Amygdala (tissue), 56 donors: Measurements from ENCODE around the gene TMEM174.
A peak's percentile ranks its signal among the peaks of the same experiment; 100 is the strongest.

Experiments used
- DNase-seq, 56 donors: peaks; one replicate each; lab custom pipeline; 2025; lab: John Stamatoyannopoulos, UW

TMEM174 gene

DNA sequence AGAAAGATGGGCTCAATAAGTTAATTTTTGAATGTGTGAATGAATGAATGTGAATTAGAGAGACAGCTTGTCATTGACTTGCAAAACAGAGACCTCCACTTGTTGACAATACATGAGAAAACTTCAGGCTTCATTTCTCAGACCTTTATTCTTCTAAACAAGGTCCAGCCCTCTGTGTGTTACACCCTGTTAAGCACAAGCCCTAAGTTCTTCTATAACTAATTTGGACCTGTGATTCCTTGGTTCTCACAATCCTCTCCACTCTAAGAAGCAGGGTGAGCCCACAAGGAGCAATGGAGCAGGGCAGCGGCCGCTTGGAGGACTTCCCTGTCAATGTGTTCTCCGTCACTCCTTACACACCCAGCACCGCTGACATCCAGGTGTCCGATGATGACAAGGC lies at the start of gene TMEM174:
Gene TMEM174, plus strand, starts transcription at position 243 of the 400 bp plus-strand sequence. Its CDS starts 51 bp downstream, at position 294.
- DNase-seq, result no peak

DNA sequence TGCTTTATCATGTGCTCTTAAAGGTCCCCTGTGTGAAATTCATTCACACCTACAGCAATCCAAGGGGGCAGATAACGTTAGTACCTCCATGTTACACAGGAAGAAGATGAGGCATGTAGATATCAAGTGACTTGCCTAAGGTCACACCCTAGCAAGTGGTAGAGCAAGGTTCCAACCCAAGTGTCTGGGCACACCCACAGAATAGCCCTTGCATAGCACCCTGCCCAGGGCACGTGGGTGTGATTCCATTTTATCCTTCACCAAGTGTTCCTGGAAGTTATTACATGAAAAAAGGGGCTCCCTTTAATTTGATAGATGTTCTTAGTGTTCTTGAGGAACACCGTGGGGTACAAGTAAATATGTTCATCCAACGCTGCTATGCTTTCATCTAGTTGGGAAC lies 47.7 kb upstream of the TMEM174 start:
- no peak for DNase-seq

- DNase-seq, result peak in 45 of 56 donors; percentile 5 to 80 (median 42)
These were observed 46.6 kb upstream of the TMEM174 start for GRCh38 chr5:73126381-73126780.

GRCh38 chr5:73126957-73127356 lies 46.0 kb upstream of the TMEM174 start:
- no peak for DNase-seq

GRCh38 chr5:73129143-73129542 lies 43.9 kb upstream of the TMEM174 start:
- no peak for DNase-seq

- DNase-seq, result no peak
These were observed 42.2 kb upstream of the TMEM174 start for GRCh38 chr5:73130811-73131210.

GRCh38 chr5:73131711-73132425 lies 41.1 kb upstream of the TMEM174 start:
- no peak for DNase-seq

DNA sequence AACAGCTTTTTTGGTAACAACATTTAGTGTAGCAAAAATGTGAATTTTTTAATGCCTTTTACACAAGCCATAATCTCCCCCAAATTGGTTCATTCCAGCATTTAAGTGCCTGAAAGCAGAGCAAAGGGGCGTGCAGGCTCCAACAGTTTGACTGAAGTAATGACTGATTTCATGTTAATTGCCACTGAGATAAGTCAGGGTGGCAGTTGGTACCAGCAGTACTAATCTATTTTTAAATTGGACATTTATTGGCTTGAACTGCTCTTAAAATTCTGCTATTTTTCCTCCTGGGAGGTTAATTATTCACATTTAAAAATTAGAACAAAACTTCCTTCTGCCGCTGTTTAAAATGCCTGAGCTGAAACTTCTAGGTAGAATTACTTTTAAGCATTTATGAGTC lies 40.2 kb upstream of the TMEM174 start:
- DNase-seq, result no peak

- no peak for DNase-seq
These were observed 38.0 kb upstream of the TMEM174 start for GRCh38 chr5:73135021-73135420.

DNA sequence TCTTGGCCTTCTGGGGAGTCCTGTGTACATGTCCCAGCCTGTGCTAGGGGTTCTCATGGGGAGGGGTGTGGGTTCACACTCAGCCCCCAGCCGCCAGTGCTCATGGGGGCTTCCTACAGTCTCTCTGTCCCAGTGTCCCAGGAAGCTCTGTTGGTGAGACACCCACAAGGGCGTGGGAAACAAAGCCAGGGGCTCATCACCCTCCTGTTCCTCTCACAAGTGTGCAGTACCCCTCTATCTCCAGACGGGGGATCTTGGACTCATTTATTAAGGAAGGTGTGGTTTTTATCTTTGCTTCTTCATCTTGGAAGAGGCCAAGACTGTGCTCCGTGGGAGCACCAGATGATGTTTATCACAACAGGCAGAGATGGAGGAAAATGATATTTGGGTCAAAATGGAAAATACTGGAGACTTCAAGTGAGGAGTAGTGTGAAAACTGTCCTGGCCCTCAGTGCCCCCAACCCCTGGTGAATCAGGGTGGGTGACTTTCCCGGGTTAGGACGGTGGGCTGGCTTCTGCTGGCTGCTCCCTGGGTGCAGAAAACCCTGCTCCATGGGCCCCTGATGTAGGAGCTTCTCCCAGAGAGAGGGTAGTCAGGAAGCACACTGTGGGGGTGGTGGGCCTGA lies 37.5 kb upstream of the TMEM174 start:
- no peak for DNase-seq

DNA sequence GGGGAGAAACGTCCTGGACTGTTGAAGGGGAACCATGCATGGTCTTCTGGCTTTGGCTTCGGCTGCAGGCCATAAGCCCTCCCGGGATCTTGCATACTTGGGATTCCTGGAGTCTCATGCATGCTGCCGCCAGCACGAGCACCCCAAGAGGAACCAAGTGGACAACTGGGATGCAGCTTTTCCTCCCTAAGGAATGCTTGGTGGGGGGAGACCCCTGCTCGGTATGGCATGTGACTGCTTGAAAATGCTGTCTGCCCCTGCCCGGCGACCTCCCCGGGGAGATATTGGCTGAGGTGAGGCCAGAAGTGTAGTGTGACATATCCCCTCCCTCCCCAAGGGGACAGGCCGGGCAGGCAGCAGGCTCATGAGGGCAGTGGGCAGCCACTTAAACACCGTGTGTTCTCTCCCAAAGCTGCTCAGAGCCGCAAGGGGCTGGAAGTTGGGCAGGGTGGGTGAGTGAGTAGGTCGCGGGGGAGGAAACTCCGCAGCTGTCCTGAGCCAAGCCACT lies 36.9 kb upstream of the TMEM174 start:
- DNase-seq, result no peak

GRCh38 chr5:73137563-73138530 lies 35.1 kb upstream of the TMEM174 start:
- no peak for DNase-seq

DNA sequence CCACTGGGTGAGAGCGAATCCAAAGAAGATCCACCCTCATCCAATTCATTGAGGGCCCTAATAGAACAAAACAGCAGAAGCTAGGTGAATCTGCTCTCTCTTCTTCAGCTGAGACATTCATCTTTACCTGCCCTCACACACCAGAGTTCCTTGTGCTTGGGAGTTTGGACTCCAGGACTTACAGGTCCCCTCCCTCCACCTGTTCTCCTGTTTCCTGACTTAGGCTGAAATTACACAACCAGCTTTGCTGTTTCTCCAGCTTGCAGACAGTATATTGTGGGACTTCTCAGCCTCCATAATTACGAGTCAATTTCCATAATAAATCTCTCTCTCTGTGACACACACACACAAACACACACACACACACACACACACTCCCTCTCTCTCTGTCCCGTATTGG lies 33.5 kb upstream of the TMEM174 start:
- DNase-seq, result no peak

DNA sequence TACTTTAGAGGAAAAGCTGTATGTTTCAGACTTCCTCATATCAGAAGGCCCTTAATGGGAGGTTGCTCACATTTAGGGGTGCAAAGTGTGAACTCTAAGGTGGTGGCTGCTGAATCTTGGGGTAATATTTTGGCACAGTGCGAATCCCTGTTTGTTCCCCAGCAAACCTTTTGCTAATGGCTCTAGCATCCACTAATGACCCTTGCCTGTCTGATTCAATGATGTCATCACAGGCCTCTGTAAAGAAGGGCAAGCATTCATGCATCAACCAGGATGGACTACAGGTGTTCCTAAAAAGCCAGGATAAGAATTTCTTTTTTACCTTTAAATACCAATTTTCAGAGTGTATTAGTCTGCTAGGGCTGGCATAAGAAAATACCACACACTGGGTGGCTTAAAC lies 32.2 kb upstream of the TMEM174 start:
- no peak for DNase-seq

GRCh38 chr5:73142035-73142434 lies 31.0 kb upstream of the TMEM174 start:
- DNase-seq, result no peak

- DNase-seq, result no peak
These were observed 29.3 kb upstream of the TMEM174 start for GRCh38 chr5:73143716-73144115.

- no peak for DNase-seq
These were observed 23.5 kb upstream of the TMEM174 start for GRCh38 chr5:73149540-73149939.

- no peak for DNase-seq
These were observed 22.1 kb upstream of the TMEM174 start for GRCh38 chr5:73150876-73151275.

DNA sequence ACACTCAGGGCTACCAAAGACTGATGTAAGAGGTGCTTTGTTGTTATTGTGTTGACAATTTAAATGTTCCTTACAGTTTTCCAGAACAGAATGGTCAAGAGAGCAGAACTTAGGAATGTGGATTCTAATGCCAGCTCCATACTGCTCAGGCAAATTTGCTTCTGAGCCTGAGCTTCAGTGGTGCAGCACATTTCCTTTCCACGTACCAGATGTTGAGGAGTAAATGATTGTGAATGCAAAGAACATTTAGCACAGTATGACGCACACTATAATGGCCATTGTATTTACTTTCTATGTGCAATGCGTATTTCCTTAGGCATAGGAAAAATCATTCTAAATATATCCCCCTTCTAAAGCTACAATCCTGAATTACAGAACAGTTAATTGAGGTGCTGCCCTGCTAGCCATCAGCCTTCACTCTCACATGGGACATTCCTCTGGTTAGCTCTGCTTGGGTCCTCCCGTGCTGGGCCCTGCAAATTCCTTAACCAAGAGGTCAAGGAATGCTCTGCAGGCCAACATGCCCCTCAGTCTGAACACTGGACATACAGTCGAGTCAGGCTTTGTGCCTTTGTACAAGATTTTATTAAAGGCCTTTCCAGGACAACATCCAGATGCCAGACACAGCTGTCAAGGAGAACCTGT lies 21.1 kb upstream of the TMEM174 start:
- DNase-seq, result no peak
